C4-2B (cell line): Measurements from ENCODE around the gene LYSMD3.

Experiments
- H3K27ac ChIP-seq: fragments of 450-650 bp; 2 replicates; pipeline ENCODE4 v1.5.1; 2017
- CTCF ChIP-seq: fragments of 450-650 bp; conservative IDR thresholded peaks from 2 replicates; pipeline ENCODE4 v1.5.1; 2017; ENCODE audit warnings: mild to moderate bottlenecking
- ZFX ChIP-seq: fragments of 450-650 bp; IDR thresholded peaks from 2 replicates; pipeline ENCODE4 v1.6.1; 2017

LYSMD3 gene

DNA sequence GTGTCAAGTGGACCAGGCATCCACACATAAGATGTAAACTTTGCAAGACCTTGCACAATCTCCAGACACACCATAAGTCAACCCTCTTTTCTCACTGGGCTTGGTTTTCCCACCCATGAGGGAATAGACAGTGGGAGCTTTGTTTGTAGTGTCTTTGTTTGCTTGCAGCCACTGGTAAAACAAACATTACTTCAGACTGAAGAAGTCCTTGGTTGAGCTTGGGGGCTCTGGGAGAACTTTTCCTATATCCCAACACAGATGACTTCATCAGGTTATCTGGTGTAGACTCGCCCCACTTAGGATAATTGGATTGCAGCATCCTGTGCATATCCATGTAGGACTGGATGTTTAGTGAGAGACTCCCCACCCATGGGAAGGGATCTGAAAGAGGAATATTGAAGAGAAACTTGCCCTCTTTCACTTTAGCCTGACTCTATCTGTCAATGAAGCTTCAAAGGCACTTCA is 17.7 kb upstream of the LYSMD3 start:
- no peak for TF ChIP-seq ZFX
- no peak for TF ChIP-seq CTCF
- H3K27ac ChIP-seq, result no peak overlapping the region

- H3K27ac ChIP-seq, result no peak overlapping the region
- TF ChIP-seq ZFX (no peak), CTCF (0 out of 2 replicates have a peak, but pooled peaks have one; percentile 7)
Measured at GRCh38 chr5:90546216-90546837, 16.9 kb upstream of the LYSMD3 start.

DNA sequence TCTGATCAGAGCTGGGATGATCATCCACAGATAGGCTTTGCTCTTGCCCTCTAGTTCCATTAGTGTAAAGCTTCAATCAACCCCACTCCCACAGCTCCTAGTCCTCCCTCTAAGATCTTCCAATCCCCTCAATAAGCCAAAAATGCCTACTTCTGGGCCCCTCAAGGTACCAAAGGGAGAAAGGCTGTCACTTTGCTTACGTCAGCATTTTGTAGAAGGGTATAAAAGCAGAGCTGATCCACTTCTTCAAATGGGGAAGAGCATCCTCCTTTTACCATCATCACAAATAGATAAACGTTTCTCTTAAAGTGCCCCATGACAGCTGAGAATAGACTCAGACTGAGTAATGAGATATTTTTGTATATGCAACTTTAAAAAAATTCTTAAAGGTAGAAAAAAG is 16.1 kb upstream of the LYSMD3 start:
- TF ChIP-seq ZFX (no peak), CTCF (no peak)
- H3K27ac ChIP-seq, result no peak overlapping the region

- H3K27ac ChIP-seq, result no peak overlapping the region
- no peak for TF ChIP-seq CTCF
- TF ChIP-seq ZFX, result no peak
Measured at GRCh38 chr5:90542827-90543519, 13.6 kb upstream of the LYSMD3 start.

DNA sequence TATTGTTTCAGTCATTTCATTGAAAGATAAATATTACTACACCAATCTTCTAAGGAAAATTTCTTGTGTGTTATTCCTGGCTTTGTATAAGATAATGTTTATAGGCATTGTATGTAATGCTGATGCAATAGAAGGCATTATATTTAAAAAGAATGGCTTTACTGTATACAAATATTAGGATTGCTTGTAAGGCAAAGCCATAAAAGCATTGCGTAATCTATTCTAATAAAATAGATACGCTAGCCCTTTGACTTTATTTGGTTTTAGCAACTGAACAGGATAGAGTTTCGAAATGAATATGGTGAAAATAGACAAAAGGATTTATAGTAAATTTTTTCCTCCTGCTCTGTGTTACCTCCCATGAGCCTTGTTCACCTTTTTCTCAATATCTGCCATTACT is 5.5 kb upstream of the LYSMD3 start:
- H3K27ac ChIP-seq, result no peak overlapping the region
- TF ChIP-seq ZFX (no peak), CTCF (no peak)

DNA sequence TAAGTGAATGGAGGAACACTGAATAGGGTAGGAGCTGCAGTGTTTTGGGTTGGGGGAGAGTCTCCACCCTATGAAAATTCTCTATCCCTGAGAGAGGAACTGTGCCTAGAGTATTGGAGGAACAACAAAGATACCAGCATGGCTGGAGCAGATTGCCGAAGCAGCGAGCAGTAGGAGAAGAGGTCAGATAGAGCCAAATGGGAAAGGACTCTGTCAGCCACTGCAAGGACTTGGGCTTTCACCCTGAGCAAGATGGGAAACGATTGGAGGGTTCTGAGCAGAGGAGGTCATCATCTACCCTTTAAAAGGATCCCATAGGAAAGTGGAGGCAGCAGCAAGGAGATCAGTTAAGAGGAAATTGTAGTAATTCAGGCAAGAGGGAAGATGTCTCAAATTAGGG is 4.4 kb upstream of the LYSMD3 start:
- H3K27ac ChIP-seq, result no peak overlapping the region; the same call in 1 of the 2 replicates
- TF ChIP-seq CTCF, result no peak
- no peak for TF ChIP-seq ZFX

DNA sequence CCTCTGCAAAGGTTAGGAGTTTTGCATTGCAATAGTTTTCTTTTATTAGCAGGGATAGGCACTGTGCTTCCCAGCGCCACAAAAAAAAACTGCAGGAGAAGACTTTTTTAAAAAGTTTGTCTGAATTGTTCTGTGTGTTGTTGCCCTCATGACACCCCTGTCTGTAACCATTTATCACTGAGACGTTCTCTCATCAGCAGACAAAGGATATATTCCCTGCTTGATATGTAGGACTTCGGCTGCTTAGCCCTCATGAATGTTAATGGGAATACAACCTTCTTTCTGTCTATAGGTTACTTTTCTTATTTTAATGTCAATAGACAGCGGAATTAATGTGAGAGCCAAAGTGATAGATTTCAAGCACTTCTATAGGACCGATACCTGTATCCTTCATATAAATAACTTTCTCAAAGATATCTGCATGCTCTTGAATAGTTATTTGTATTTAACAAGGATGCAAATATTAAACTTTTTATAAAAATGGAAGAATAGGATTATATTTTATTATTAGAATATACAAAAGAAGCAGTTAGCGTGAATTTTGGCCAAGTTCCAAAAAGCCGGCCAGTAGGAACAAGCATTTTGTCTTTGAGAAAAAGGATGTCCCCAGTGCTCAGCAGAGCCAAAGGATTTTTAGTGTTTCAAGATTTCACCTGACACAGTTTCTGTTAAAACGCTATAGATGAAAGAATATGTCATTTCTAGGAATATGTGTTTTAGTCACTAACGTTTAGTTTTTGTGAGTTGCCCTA is 1.5 kb upstream of the LYSMD3 start:
- TF ChIP-seq CTCF, result no peak
- no peak for TF ChIP-seq ZFX
- H3K27ac ChIP-seq, result no peak overlapping the region
